Activated CD8-positive, alpha-beta T cell treated with anti-CD3 and anti-CD28 coated beads, Interleukin-2, amount 10 ng/mL, durations not matched to agents 7 days and 5 days (primary cell): ENCODE measurements around the gene KCTD19. TPM values are rescaled to one million over a fixed set of nuclear protein-coding genes. Genes with fewer than 3 reads are reported as not detected.

Experiments
- ATAC-seq: fragments of 150-1000 bp; cut with Tn5 transposase; one replicate; pipeline ENCODE4 v1.10.0; 2021; ENCODE audit warnings: moderate library complexity
- CTCF ChIA-PET: fragments of 350-600 bp; sonication (Branson Sonifier 250); formaldehyde crosslinking; loops from one replicate; lab custom pipeline; 2021; ENCODE audit warnings: antibody characterized with exemption; lab: Charles Lee
- POLR2A ChIA-PET: fragments of 350-600 bp; sonication (Branson Sonifier 250); formaldehyde crosslinking; loops from one replicate; lab custom pipeline; 2021; ENCODE audit warnings: antibody characterized with exemption; lab: Charles Lee
- DNase-seq: peaks from one replicate; pipeline ENCODE4 v3.0.0-alpha.2; 2020
- H3K27ac Mint-ChIP-seq: one replicate; pipeline ENCODE4 v1.8.0; 2021; ENCODE audit warnings: mild to moderate bottlenecking, mixed read lengths
- H3K27me3 Mint-ChIP-seq: one replicate; pipeline ENCODE4 v1.8.0; 2021; ENCODE audit warnings: low read depth, mixed read lengths
- H3K36me3 Mint-ChIP-seq: one replicate; pipeline ENCODE4 v1.8.0; 2021; ENCODE audit warnings: low read depth, mixed read lengths
- H3K4me1 Mint-ChIP-seq: one replicate; pipeline ENCODE4 v1.8.0; 2021; ENCODE audit warnings: low read depth, mixed read lengths
- H3K4me3 Mint-ChIP-seq: one replicate; pipeline ENCODE4 v1.8.0; 2021; ENCODE audit warnings: mild to moderate bottlenecking, mixed read lengths
- H3K9me3 Mint-ChIP-seq: one replicate; pipeline ENCODE4 v1.8.0; 2022; ENCODE audit warnings: mixed read lengths; ENCODE audit not compliant: insufficient read depth
- total RNA-seq, 2 experiments: library from RNA; stranded (reverse); gene quantifications; one replicate each; pipeline ENCODE4 v1.2.3, GENCODE V29; 2021

Gene KCTD19
- total RNA-seq, 2 experiments from 2014 or later = 0.65 to 1.1 TPM

DNA sequence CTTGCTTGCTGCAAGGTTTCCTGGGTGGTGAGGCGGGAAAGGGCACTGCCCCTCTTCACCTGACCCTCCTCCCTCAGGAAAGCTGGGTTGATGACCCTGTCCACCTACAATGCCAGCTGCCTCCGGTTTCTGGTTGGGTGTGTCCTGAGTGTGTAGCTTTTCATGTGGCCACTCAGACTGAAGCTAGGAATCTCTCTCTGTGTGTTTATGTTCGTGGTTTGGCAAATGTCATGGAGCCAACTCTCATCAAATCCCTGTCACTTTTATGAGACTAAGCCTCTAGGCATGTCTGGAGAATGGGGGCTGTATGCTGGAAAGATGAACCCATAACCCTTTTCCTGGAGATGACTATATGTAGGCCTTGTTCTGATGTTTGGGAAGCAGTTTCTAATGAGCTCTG lies 30.1 kb downstream of the KCTD19 start:
- ChIA-PET CTCF (interaction anchor here (0.9 to 2.5 kb wide), 2 partner anchors 17 to 103 kb away, joined by 3 to 7 read pairs; partner anchors contain the start of gene PLEKHG4), POLR2A (no interaction called here)
- H3K4me3 Mint-ChIP-seq = no peak overlapping the region
- H3K27ac Mint-ChIP-seq = no peak overlapping the region
- ATAC-seq (no peak), DNase-seq (no peak)
- H3K4me1 Mint-ChIP-seq = no peaks in the 10 kb centered on the region
- no peaks in the 10 kb centered on the region for H3K9me3 Mint-ChIP-seq
- peaks cover 6% of the 10 kb centered on the region for H3K27me3 Mint-ChIP-seq
- no peaks in the 10 kb centered on the region for H3K36me3 Mint-ChIP-seq

DNA sequence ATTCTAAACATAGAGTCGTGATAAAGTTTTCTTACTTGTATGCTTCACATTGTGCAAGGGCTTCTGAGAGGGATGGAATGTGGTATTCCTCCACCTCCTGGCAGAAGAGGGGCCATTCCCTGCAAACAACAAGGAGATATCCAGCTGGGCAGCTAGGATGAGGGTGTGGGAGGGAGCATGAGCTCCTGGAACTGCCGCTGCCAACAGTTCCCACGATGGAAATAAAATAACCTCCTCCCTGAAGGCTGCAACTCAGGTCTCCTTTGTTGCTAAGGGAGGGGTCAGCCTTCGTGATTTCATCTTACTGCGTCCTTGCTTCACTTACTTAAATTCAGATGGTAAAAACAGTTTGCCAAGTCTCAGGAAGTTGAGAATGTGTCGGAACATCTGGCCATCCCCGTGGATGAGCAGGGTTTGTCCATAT lies 31.6 kb downstream of the KCTD19 start:
- ChIA-PET CTCF (interaction anchor here (2.8 kb wide), 1 partner anchor 32 kb away, joined by 6 read pairs; the partner anchor contains the start of genes KCTD19 and LRRC36), POLR2A (no interaction called here)
- Mint-ChIP-seq H3K4me3 (no peak overlapping the region), H3K4me1 (peaks cover 7% of the 10 kb centered on the region), H3K9me3 (no peaks in the 10 kb centered on the region), H3K27ac (no peak overlapping the region), H3K27me3 (peaks cover 6% of the 10 kb centered on the region), H3K36me3 (no peaks in the 10 kb centered on the region)
- DNase-seq (no peak), ATAC-seq (no peak)

GRCh38 chr16:67294171-67294757 lies 32.3 kb downstream of the KCTD19 start:
- Mint-ChIP-seq H3K27ac (no peak overlapping the region), H3K4me3 (no peak overlapping the region)

DNA sequence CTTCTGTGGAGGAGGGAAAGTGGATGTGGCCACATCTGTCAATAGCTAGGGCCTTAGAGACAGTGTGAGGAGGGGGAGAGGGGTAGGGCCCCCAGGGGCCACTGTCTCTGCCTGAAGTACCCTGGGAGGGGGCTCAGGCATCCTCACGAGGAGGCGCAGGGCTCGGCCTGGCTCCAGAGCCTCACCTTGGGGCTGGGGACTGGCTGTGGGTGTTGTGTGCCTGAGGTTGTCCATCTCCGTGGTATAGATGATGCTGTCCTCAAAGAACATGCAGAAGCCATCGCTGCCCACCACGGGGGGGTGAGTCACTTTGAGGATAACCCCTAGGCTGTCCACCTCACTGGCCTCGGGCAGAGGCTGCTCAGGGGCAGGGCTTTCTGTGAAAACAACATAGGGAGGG lies 35.1 kb downstream of the KCTD19 start:
- Mint-ChIP-seq H3K9me3 (no peaks in the 10 kb centered on the region), H3K36me3 (no peaks in the 10 kb centered on the region), H3K4me1 (peaks cover 14% of the 10 kb centered on the region), H3K4me3 (no peak overlapping the region), H3K27ac (no peak overlapping the region), H3K27me3 (peaks cover 2% of the 10 kb centered on the region)
- DNase-seq (no peak), ATAC-seq (no peak)
- POLR2A ChIA-PET = interaction anchor here (0.6 kb wide), 1 partner anchor 45 kb away, joined by 3 read pairs; no protein-coding TSS in a partner anchor
- CTCF ChIA-PET = interaction anchor here (1.0 kb wide), 1 partner anchor 58 kb away, joined by 3 read pairs; no protein-coding TSS in a partner anchor

More at GRCh38 chr16:67294171-67294757, 32.3 kb downstream of the KCTD19 start:
- Mint-ChIP-seq H3K9me3 (no peaks in the 10 kb centered on the region), H3K27me3 (peaks cover 6% of the 10 kb centered on the region), H3K4me1 (peaks cover 14% of the 10 kb centered on the region), H3K36me3 (no peaks in the 10 kb centered on the region)
- DNase-seq (no peak), ATAC-seq (no peak)
- CTCF ChIA-PET = interaction anchor here (2.8 kb wide), 1 partner anchor 33 kb away, joined by 6 read pairs; the partner anchor contains the start of genes KCTD19 and LRRC36
- POLR2A ChIA-PET = no interaction called here

- ChIA-PET CTCF (interaction anchor here (1.3 to 1.4 kb wide), 2 partner anchors 10 to 112 kb away, joined by 3 to 5 read pairs; no protein-coding TSS in a partner anchor), POLR2A (interaction anchor here (1.6 kb wide), 1 partner anchor 10 kb away, joined by 5 read pairs; no protein-coding TSS in a partner anchor)
Measured at GRCh38 chr16:67287960-67288359, 38.6 kb downstream of the KCTD19 start.

GRCh38 chr16:67286441-67287235 lies 39.9 kb downstream of the KCTD19 start:
- CTCF ChIA-PET = no interaction called here
- POLR2A ChIA-PET = no interaction called here
- no peak overlapping the region for H3K4me3 Mint-ChIP-seq
- ATAC-seq (no peak), DNase-seq (no peak)
- no peaks in the 10 kb centered on the region for H3K27me3 Mint-ChIP-seq
- H3K9me3 Mint-ChIP-seq = no peaks in the 10 kb centered on the region
- no peak overlapping the region for H3K27ac Mint-ChIP-seq
- H3K36me3 Mint-ChIP-seq = peaks cover 2% of the 10 kb centered on the region
- peaks cover 14% of the 10 kb centered on the region for H3K4me1 Mint-ChIP-seq

More at GRCh38 chr16:67287960-67288359, 38.6 kb downstream of the KCTD19 start:
- Mint-ChIP-seq H3K27ac (no peak overlapping the region), H3K36me3 (peaks cover 2% of the 10 kb centered on the region), H3K9me3 (no peaks in the 10 kb centered on the region), H3K4me3 (no peak overlapping the region), H3K4me1 (peaks cover 14% of the 10 kb centered on the region), H3K27me3 (no peaks in the 10 kb centered on the region)
- ATAC-seq = no peak
- no peak for DNase-seq

DNA sequence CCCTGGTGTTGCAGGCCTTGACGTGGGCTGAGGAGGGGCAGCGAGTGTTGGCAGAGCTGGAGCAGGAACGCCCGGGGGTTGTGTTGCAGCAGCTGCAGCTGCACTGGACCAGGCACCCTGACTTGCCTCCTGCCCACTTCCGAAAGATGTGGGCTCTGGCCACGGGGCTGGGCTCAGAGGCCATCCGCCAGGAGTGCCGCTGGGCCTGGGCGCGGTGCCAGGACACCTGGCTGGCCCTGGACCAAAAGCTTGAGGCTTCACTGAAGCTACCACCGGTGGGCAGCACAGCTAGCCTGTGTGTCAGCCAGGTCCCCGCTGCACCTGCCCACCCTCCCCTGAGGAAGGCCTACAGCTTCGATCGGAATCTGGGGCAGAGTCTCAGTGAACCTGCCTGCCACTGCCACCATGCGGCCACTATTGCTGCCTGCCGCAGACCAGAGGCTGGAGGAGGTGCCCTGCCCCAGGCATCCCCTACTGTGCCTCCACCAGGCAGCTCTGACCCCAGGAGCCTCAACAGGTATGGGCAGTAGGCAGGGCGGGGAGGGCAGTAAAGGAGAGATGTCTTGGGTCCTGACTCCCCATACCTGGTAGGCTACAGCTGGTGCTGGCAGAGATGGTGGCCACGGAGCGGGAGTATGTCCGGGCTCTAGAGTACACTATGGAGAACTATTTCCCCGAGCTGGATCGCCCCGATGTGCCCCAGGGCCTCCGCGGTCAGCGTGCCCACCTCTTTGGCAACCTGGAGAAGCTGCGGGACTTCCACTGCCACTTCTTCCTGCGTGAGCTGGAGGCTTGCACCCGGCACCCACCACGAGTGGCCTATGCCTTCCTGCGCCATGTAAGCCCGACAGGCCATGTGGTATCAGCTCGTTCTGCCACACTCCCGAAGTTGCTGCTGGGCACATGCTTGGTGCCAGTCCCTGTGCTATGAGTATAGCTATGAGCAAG lies 41.6 kb downstream of the KCTD19 start:
- peaks cover 7% of the 10 kb centered on the region for H3K4me1 Mint-ChIP-seq
- peaks cover 2% of the 10 kb centered on the region for H3K36me3 Mint-ChIP-seq
- ChIA-PET POLR2A (interaction anchor here (0.8 kb wide), 1 partner anchor 21 kb away, joined by 3 read pairs; no protein-coding TSS in a partner anchor), CTCF (interaction anchor here (0.5 to 1.7 kb wide), 6 partner anchors 27 to 532 kb away, joined by 3 to 5 read pairs (median 4); no protein-coding TSS in a partner anchor)
- ATAC-seq = no peak
- H3K9me3 Mint-ChIP-seq = no peaks in the 10 kb centered on the region
- no peak for DNase-seq
- no peak overlapping the region for H3K27ac Mint-ChIP-seq
- H3K27me3 Mint-ChIP-seq = no peaks in the 10 kb centered on the region
- H3K4me3 Mint-ChIP-seq = no peak overlapping the region

- ChIA-PET CTCF (interaction anchor here (1.1 to 1.7 kb wide), 3 partner anchors 28 to 164 kb away, joined by 3 to 5 read pairs (median 4); no protein-coding TSS in a partner anchor), POLR2A (interaction anchor here (0.6 kb wide), 1 partner anchor 37 kb away, joined by 3 read pairs; no protein-coding TSS in a partner anchor)
- Mint-ChIP-seq H3K4me1 (peaks cover 2% of the 10 kb centered on the region), H3K4me3 (no peak overlapping the region), H3K27ac (no peak overlapping the region), H3K9me3 (no peaks in the 10 kb centered on the region), H3K36me3 (peaks cover 2% of the 10 kb centered on the region), H3K27me3 (no peaks in the 10 kb centered on the region)
- DNase-seq (no peak), ATAC-seq (no peak)
Measured at GRCh38 chr16:67283826-67284555, 42.5 kb downstream of the KCTD19 start.

DNA sequence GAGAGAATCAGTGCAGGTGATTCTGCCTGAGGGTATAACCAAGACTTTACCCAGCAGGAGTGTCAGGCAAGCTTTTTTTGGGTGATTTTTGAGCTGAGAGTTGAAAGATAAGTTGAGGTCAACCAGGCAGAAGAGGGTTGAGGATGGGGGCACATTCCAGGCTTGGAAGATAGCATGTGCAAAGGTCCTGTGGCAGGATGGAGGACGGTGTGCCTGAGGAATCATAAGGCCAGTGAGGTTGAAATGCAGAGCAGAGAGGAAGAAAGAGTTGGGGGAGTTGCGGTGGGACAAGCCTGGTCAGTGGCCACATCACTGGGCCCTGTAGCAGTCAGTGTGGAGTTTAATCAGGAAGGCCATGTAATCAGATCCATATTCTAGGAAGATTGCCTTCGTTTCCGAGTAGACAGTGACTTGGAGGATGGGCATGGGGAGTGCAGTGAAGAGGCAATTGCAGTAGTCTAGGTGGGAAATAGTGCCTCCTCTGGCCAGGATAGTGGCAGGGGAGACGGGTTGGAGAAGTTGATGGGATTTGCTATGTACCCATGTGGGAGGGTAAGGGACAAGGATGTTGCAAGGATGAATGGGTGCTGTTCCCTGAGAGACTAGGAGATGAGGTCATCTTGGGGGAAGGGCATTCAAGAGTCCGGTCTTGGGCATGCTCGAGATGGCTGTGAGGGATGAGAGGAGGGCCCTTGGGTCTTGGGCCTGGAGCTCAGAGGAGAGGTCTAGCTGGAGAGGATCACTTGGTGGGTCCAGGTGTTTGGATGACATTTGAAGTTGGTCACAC lies 43.3 kb downstream of the KCTD19 start:
- H3K27me3 Mint-ChIP-seq = no peaks in the 10 kb centered on the region
- H3K4me3 Mint-ChIP-seq = no peak overlapping the region
- DNase-seq = no peak
- peaks cover 5% of the 10 kb centered on the region for H3K4me1 Mint-ChIP-seq
- H3K36me3 Mint-ChIP-seq = peaks cover 2% of the 10 kb centered on the region
- CTCF ChIA-PET = no interaction called here
- no peak overlapping the region for H3K27ac Mint-ChIP-seq
- no peaks in the 10 kb centered on the region for H3K9me3 Mint-ChIP-seq
- no peak for ATAC-seq
- POLR2A ChIA-PET = interaction anchor here (0.6 kb wide), 1 partner anchor 37 kb away, joined by 3 read pairs; no protein-coding TSS in a partner anchor

- no peak for ATAC-seq
- no peak overlapping the region for H3K4me3 Mint-ChIP-seq
- POLR2A ChIA-PET = interaction anchor here (1.1 kb wide), 1 partner anchor 11 kb away, joined by 4 read pairs; no protein-coding TSS in a partner anchor
Measured at GRCh38 chr16:67282447-67282805, 44.1 kb downstream of the KCTD19 start.

More at GRCh38 chr16:67282447-67282805, 44.1 kb downstream of the KCTD19 start:
- Mint-ChIP-seq H3K27me3 (no peaks in the 10 kb centered on the region), H3K9me3 (no peaks in the 10 kb centered on the region), H3K36me3 (peaks cover 2% of the 10 kb centered on the region), H3K4me1 (peaks cover 10% of the 10 kb centered on the region), H3K27ac (no peak overlapping the region)
- DNase-seq = no peak
- CTCF ChIA-PET = interaction anchor here (0.5 to 1.8 kb wide), 2 partner anchors 95 to 117 kb away, joined by 4 to 5 read pairs; no protein-coding TSS in a partner anchor
